PC-3 (cell line): ENCODE measurements around the gene CAPN7.

Experiments used
- EZH2 ChIP-seq: fragments of 300-600 bp; sonication (generic); IDR thresholded peaks from one replicate; pipeline ENCODE4 v1.6.1; 2017; ENCODE audit warnings: antibody characterized with exemption, mild to moderate bottlenecking, low read length; ENCODE audit not compliant: unreplicated experiment
- EZH2phosphoT487 ChIP-seq: fragments of 300-600 bp; sonication (generic); IDR thresholded peaks from 2 replicates; pipeline ENCODE4 v1.6.1; 2018; ENCODE audit warnings: mild to moderate bottlenecking, antibody characterized with exemption, low read length, borderline replicate concordance
- TF ChIP-seq, protein P1 (sequence below): fragments of 300-600 bp; sonication (generic); conservative IDR thresholded peaks from 2 replicates; pipeline ENCODE4 v1.5.1; 2017; ENCODE audit warnings: antibody characterized with exemption, low read depth, mild to moderate bottlenecking, low read length

DNA sequence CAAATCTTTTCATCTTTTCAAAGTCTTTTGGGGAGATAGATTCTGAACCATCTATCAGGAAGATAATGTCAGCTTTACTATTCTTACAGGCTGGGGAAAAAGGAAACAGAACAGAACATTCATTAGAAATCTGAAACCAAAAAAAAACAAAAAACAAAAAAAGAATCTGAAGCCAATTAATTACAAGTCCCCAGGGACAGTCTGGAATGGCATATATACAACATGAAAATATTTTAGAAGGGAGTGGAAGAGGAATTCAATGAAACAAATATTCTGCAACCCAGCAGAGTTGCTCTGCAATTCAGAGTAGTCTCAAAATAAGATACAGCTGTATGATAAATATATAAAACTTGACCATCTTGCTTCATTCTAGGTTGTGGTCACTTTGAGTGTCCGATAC lies 41.7 kb upstream of the CAPN7 start:
- TF ChIP-seq EZH2 (no peak), EZH2phosphoT487 (no peak)
- TF ChIP-seq, protein P1, sequence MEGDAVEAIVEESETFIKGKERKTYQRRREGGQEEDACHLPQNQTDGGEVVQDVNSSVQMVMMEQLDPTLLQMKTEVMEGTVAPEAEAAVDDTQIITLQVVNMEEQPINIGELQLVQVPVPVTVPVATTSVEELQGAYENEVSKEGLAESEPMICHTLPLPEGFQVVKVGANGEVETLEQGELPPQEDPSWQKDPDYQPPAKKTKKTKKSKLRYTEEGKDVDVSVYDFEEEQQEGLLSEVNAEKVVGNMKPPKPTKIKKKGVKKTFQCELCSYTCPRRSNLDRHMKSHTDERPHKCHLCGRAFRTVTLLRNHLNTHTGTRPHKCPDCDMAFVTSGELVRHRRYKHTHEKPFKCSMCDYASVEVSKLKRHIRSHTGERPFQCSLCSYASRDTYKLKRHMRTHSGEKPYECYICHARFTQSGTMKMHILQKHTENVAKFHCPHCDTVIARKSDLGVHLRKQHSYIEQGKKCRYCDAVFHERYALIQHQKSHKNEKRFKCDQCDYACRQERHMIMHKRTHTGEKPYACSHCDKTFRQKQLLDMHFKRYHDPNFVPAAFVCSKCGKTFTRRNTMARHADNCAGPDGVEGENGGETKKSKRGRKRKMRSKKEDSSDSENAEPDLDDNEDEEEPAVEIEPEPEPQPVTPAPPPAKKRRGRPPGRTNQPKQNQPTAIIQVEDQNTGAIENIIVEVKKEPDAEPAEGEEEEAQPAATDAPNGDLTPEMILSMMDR = no peak
